ENCODE measurements around the gene LYZL4. TPM values are rescaled to one million over a fixed set of nuclear protein-coding genes. Genes with fewer than 3 reads are reported as not detected.

Gene LYZL4
- total RNA-seq, 1 experiment from 2014 or later: not detected

- BruUV-seq (replicated peaks): no TSS peak
- no peaks in the 10 kb centered on the region for H3K9me3 ChIP-seq (ENCODE audit: low read length)
- H3K4me1 ChIP-seq (ENCODE audit: insufficient read depth, low read length): no peaks in the 10 kb centered on the region
- ChIA-PET CTCF (no interaction called here), POLR2A (ENCODE audit: unreplicated experiment) (no interaction called here)
- DNase-seq: no peak
- H3K4me3 ChIP-seq (ENCODE audit: low read length): no peak overlapping the region
- H3K27ac ChIP-seq (ENCODE audit: low read length): no peak overlapping the region
- no peaks in the 10 kb centered on the region for H4K20me1 ChIP-seq (ENCODE audit: low read length)
- H2AFZ ChIP-seq (ENCODE audit: low read length): no peak overlapping the region
- no peaks in the 10 kb centered on the region for H3F3A ChIP-seq (ENCODE audit: low read length, unreplicated experiment)
- ATAC-seq: no peak
- TF ChIP-seq CTCF (conservative IDR thresholded peaks at IDR 0.05; ENCODE audit: low read depth, low read length) (no peak), EZH2 (IDR thresholded peaks at IDR 0.05; ENCODE audit: low read length, unreplicated experiment) (no peak), EZH2phosphoT487 (IDR thresholded peaks at IDR 0.05; ENCODE audit: borderline replicate concordance, low read length) (no peak)
- intact Hi-C loops (cut with micrococcal nuclease): no loop called here
- H3K9ac ChIP-seq (ENCODE audit: low read length): no peak overlapping the region
- no peaks in the 10 kb centered on the region for H3K79me2 ChIP-seq (ENCODE audit: low read length)
- no peaks in the 10 kb centered on the region for H3K9me2 ChIP-seq (replicated peaks; ENCODE audit: low read length)
- H3K27me3 ChIP-seq (ENCODE audit: low read length): peaks cover 33% of the 10 kb centered on the region
- H3K36me3 ChIP-seq (ENCODE audit: low read depth, low read length): no peaks in the 10 kb centered on the region
- no peak overlapping the region for H3K4me2 ChIP-seq (ENCODE audit: low read length)
Measured at GRCh38 chr3:42368861-42369260, 41.5 kb downstream of the LYZL4 start.

- ChIA-PET CTCF (no interaction called here), POLR2A (ENCODE audit: unreplicated experiment) (no interaction called here)
- H3K9me2 ChIP-seq (replicated peaks; ENCODE audit: low read length): no peaks in the 10 kb centered on the region
- BruUV-seq (replicated peaks): no TSS peak
- DNase-seq (no peak), ATAC-seq (no peak)
- no peak overlapping the region for H3K27ac ChIP-seq (ENCODE audit: low read length)
- no peak overlapping the region for H3K9ac ChIP-seq (ENCODE audit: low read length)
- H3K9me3 ChIP-seq (ENCODE audit: low read length): no peaks in the 10 kb centered on the region
- H3K79me2 ChIP-seq (ENCODE audit: low read length): no peaks in the 10 kb centered on the region
- H3K27me3 ChIP-seq (ENCODE audit: low read length): peaks cover 39% of the 10 kb centered on the region
- no peaks in the 10 kb centered on the region for H4K20me1 ChIP-seq (ENCODE audit: low read length)
- no peaks in the 10 kb centered on the region for H3K4me1 ChIP-seq (ENCODE audit: insufficient read depth, low read length)
- TF ChIP-seq CTCF (conservative IDR thresholded peaks at IDR 0.05; ENCODE audit: low read depth, low read length) (no peak), EZH2phosphoT487 (IDR thresholded peaks at IDR 0.05; ENCODE audit: borderline replicate concordance, low read length) (no peak), EZH2 (IDR thresholded peaks at IDR 0.05; ENCODE audit: low read length, unreplicated experiment) (no peak)
- intact Hi-C loops (cut with micrococcal nuclease): no loop called here
- H2AFZ ChIP-seq (ENCODE audit: low read length): no peak overlapping the region
- H3K4me3 ChIP-seq (ENCODE audit: low read length): no peak overlapping the region
- no peak overlapping the region for H3K4me2 ChIP-seq (ENCODE audit: low read length)
- H3K36me3 ChIP-seq (ENCODE audit: low read depth, low read length): no peaks in the 10 kb centered on the region
- no peaks in the 10 kb centered on the region for H3F3A ChIP-seq (ENCODE audit: low read length, unreplicated experiment)
Measured at GRCh38 chr3:42367903-42368302, 42.5 kb downstream of the LYZL4 start.

- CTCF ChIA-PET: no interaction called here
- intact Hi-C loops (cut with micrococcal nuclease): no loop called here
- no TSS peak for BruUV-seq (replicated peaks)
Measured at GRCh38 chr3:42366550-42366949, 43.9 kb downstream of the LYZL4 start.

More at GRCh38 chr3:42366550-42366949, 43.9 kb downstream of the LYZL4 start:
- no peak overlapping the region for H3K27ac ChIP-seq (ENCODE audit: low read length)
- H3K36me3 ChIP-seq (ENCODE audit: low read depth, low read length): no peaks in the 10 kb centered on the region
- no peaks in the 10 kb centered on the region for H3F3A ChIP-seq (ENCODE audit: low read length, unreplicated experiment)
- no peaks in the 10 kb centered on the region for H3K9me2 ChIP-seq (replicated peaks; ENCODE audit: low read length)
- no peaks in the 10 kb centered on the region for H3K79me2 ChIP-seq (ENCODE audit: low read length)
- peaks cover 39% of the 10 kb centered on the region for H3K27me3 ChIP-seq (ENCODE audit: low read length)
- H3K4me3 ChIP-seq (ENCODE audit: low read length): no peak overlapping the region
- no peak overlapping the region for H3K4me2 ChIP-seq (ENCODE audit: low read length)
- H3K4me1 ChIP-seq (ENCODE audit: insufficient read depth, low read length): no peaks in the 10 kb centered on the region
- TF ChIP-seq EZH2 (IDR thresholded peaks at IDR 0.05; ENCODE audit: low read length, unreplicated experiment): no peak
- no peak for TF ChIP-seq EZH2phosphoT487 (IDR thresholded peaks at IDR 0.05; ENCODE audit: borderline replicate concordance, low read length)
- no peak for TF ChIP-seq CTCF (conservative IDR thresholded peaks at IDR 0.05; ENCODE audit: low read depth, low read length)
- ATAC-seq (no peak), DNase-seq (no peak)
- no peak overlapping the region for H2AFZ ChIP-seq (ENCODE audit: low read length)
- no peaks in the 10 kb centered on the region for H3K9me3 ChIP-seq (ENCODE audit: low read length)
- POLR2A ChIA-PET (ENCODE audit: unreplicated experiment): no interaction called here
- H3K9ac ChIP-seq (ENCODE audit: low read length): no peak overlapping the region
- no peaks in the 10 kb centered on the region for H4K20me1 ChIP-seq (ENCODE audit: low read length)
